SKM-1 (cell line): Measurements from ENCODE around the gene APOE.
"Not testable (repeated sequence)": the region's sequence is repeated elsewhere in the genome, so short reads cannot be mapped to it uniquely, and the experiment has no call there.

Experiments
- DNase-seq: peaks from one replicate; lab custom pipeline; 2025; ENCODE audit not compliant: unreplicated experiment; lab: John Stamatoyannopoulos, UW

The APOE gene

DNA sequence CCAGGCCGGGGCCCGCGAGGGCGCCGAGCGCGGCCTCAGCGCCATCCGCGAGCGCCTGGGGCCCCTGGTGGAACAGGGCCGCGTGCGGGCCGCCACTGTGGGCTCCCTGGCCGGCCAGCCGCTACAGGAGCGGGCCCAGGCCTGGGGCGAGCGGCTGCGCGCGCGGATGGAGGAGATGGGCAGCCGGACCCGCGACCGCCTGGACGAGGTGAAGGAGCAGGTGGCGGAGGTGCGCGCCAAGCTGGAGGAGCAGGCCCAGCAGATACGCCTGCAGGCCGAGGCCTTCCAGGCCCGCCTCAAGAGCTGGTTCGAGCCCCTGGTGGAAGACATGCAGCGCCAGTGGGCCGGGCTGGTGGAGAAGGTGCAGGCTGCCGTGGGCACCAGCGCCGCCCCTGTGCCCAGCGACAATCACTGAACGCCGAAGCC, 3.3 kb downstream of the APOE start:
- DNase-seq, result no peak

DNA sequence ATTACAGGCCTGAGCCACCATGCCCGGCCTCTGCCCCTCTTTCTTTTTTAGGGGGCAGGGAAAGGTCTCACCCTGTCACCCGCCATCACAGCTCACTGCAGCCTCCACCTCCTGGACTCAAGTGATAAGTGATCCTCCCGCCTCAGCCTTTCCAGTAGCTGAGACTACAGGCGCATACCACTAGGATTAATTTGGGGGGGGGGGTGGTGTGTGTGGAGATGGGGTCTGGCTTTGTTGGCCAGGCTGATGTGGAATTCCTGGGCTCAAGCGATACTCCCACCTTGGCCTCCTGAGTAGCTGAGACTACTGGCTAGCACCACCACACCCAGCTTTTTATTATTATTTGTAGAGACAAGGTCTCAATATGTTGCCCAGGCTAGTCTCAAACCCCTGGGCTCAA, 4.2 kb downstream of the APOE start:
- DNase-seq, result no peak

DNA sequence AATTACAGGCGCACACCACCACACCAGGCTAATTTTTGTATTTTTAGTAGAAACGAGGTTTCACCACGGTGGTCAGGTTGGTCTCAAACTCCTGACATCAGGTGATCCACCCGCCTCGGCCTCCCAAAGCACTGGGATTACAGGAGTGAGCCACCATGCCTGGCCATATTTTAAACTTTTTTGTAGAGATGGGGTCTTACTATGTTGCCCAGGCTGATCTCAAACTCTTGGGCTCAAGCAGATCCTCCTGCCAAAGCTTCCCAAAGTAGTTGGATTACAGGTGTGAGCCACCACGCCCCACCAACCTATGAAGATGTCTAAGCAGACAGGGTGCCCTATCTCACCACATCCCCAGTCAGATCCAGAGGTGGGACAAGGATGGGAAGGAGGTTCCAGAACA, 6.3 kb downstream of the APOE start:
- DNase-seq, result not testable (repeated sequence)

DNA sequence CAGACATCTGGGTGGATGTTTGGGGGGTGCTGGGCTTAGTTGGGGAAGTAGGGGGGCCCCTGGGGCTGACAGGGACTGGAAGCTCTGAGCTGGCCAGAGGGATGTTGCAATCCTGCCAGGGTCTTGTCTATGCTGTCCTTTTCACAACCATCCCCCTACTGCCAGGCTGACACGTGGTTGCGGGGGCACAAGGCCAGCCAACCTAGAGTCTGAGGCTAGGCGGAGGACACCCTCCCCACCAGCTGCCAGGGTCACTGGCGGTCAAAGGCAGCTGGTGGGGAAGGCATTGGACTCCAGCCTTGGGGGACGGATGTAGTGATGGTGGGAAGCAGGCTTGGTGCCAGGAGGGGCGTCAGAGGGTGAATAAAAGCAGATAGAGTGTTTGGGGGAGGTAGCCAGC, 7.3 kb downstream of the APOE start:
- no peak for DNase-seq

DNA sequence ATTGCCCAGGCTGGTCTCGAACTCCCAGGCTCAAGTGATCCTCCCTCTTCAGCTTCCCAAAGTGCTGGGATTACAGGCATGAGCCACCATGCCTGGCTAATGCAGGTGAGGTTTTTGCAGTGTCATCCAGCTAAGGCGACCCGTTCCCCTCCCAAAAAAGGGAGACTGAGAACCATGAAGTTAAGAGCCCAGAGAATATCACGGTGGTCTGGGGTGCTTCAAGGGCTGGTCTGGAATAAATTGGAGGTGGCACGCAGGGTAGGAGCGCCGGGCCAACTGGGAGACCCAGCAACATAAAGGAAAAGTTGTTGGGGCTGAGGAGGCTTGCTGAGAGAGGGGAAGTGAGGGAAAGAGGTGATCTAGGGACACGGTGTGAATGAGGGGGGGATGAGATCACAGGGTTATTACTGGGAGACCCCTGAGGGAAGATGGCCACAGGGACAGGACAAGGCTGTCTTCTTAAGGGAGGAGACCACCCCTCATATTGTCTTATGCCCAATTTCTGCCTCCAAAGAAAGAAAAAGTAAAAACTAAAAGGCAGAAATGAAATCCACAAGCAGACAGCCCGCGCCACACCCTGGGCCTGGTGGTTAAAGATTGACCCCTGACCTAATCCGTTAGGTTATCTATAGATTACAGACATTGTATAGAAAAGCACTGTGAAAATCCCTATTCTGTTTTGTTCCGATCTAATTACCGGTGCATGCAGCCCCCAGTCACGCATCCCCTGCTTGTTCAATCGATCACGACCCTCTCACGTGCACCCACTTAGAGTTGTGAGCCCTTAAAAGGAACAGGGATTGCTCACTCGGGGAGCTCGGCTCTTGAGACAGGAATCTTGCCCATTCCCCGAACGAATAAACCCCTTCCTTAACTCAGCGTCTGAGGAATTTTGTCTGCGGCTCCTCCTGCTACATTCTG, 8.2 kb downstream of the APOE start:
- DNase-seq, result not testable (repeated sequence)

DNA sequence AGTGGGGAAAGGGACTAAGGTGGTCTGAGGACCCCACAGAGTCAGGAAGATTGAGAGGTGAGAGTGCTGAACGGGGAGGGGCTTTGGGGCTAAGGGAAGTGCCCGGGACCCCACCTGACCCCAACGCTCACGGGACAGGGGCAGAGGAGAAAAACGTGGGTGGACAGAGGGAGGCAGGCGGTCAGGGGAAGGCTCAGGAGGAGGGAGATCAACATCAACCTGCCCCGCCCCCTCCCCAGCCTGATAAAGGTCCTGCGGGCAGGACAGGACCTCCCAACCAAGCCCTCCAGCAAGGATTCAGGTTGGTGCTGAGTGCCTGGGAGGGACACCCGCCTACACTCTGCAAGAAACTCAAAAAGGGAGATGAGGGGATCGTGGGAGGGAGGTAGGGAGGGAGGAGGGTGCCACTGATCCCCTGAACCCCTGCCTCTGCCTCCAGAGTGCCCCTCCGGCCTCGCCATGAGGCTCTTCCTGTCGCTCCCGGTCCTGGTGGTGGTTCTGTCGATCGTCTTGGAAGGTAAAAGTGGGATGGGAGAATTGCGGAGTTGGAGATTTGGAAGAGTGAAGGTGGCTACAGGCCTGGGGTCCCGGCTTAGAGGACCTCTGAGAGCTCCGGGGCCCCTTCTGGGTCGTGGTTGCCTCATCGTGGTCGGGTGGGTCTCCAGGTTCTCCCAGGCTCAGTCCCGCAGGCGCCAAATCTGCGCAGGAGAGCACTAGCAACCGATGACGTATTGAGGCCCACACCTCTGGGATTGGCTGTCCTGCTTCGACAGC, 9.0 kb downstream of the APOE start, which contains the start of gene APOC1:
Gene APOC1, plus strand, starts transcription at position 176 of the 774 bp plus-strand sequence. Its CDS starts 284 bp downstream, at position 460.
- DNase-seq, result not testable (repeated sequence)

DNA sequence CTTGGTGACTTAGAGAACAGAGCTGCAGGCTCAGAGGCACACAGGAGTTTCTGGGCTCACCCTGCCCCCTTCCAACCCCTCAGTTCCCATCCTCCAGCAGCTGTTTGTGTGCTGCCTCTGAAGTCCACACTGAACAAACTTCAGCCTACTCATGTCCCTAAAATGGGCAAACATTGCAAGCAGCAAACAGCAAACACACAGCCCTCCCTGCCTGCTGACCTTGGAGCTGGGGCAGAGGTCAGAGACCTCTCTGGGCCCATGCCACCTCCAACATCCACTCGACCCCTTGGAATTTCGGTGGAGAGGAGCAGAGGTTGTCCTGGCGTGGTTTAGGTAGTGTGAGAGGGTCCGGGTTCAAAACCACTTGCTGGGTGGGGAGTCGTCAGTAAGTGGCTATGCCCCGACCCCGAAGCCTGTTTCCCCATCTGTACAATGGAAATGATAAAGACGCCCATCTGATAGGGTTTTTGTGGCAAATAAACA, 18.7 kb downstream of the APOE start:
- DNase-seq, result no peak

DNA sequence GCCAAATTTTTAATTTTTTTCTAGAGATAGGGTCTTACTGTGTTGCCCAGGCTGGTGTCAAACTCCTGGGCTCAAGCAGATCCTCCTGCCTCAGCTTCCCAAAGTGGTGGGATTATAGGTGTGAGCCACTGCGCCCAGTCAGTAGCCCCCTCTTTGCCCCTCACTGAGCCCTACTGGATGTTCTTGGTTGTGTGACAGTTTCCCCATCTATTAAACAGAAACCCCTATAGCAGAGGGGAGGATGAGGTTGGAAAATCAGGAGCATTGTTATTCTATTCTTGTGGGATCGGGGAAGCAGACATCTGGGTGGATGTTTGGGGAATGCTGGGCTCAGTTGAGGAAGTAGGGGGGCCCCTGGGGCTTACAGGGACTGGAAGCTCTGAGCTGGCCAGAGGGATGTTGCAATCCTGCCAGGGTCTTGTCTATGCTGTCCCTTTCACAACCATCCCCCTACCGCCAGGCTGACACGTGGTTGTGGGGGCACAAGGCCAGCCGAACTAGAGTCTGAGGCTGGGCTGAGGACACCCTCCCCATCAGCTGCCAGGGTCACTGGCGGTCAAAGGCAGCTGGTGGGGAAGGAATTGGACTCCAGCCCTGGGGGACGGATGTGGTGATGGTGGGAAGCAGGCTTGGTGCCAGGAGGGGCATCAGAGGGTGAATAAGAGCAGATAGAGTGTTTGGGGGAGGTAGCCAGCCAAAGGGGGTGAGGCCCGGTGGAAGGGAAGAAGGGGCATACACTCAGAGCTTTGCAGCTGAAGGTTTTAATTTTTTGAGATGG, 19.7 kb downstream of the APOE start:
- DNase-seq, result no peak

DNA sequence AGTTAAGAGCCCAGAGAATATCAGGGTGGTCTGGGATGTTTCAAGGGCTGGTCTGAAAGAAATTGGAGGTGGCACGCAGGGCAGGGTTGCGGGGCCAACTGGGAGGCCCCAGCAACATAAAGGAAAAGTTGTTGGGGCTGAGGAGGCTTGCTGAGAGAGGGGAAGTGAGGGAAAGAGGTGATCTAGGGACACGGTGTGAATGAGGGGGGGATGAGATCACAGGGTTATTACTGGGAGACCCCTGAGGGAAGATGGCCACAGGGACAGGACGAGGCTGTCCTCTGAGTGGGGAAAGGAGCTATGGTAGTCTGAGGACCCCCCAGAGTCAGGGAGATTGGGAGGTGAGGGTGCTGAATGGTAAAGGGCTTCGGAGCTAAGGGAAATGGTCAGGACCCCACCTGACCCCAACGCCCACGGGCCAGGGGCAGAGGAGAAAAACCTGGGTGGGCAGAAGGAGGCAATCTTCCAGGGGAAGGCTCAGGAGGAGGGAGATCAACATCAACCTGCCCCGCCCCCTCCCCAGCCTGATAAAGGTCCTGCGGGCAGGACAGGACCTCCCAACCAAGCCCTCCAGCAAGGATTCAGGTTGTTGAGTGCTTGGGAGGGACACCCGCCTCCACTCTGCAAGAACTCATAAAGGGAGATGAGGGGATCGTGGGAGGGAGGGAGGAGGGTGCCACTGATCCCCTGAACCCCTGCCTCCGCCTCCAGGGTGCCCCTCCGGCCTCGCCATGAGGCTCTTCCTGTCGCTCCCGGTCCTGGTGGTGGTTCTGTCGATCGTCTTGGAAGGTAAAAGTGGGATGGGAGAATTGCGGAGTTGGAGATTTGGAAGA, 20.9 kb downstream of the APOE start:
- DNase-seq, result not testable (repeated sequence)

DNA sequence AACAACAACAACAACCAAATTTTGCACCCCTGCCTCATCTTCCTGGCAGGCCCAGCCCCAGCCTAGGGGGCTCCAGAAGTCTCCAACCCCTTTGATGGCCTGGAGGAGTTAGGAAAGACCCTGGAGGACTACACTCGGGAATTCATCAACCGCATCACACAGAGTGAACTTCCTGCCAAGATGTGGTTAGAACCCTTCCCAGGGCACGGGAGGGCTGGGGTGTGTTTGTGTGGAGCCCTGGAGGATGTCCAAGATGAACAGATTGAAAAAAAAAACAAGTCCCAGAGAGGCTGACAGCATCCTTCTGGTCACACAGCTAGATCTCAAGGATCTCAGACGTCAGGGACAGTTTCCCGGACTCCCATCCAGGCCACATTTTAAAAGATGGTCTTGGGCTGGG, 22.1 kb downstream of the APOE start:
- DNase-seq, result no peak

DNA sequence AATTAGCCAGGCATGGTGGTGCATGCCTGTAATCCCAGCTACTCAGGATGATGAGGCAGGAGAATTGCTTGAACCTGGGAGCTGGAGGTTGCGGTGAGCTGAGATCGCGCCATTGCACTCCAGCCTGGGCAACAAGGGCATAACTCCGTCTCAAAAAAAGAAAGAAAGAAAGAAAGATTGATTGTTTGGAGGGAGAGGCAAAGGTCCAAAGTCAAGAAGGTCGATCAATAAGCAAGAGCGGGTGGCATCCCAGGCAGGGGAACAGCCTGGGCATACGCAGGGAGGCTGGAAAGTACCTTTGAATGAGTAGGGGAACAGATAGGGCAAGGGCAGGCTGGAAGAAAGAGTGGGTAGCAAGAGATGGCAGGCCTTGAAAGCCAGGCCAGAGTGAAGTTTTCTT, 24.5 kb downstream of the APOE start:
- DNase-seq, result no peak

DNA sequence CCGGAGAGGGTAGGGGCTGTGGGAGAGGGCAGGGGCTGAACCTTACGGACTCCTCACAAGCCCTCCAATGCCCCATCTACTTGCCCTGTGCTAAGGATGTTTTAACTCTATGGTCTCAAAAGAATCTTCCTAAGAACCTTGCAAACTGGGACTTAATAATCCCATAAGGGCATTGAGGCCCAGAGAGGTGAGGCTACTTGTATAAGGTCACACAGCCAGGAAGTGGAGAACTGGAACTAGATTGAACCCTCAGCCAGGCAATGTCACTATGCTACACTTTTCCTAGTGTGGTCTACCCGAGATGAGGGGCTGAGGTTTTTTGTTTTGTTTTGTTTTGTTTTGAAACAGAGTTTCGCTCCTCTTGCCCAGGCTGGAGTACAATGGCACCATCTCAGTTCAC, 25.9 kb downstream of the APOE start:
- no peak for DNase-seq

DNA sequence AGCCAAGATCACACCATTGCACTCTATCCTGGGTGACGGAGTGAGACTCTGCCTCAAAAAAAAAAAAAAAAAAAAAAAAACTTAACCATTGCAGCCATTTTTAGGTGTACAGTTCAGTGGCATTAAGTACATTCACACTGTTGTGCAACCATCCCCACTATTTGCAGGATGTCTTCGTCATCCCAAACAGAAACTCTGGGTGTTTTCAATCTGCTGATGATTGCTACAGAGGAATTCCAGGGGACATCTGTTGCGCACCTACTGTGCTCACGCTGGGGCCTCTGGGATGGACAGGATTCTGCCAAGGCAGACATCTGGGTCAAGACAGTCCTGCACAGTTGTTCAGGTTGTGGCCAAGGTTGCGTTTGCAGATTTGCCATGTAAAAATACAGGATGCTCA, 34.1 kb downstream of the APOE start:
- no peak for DNase-seq

DNA sequence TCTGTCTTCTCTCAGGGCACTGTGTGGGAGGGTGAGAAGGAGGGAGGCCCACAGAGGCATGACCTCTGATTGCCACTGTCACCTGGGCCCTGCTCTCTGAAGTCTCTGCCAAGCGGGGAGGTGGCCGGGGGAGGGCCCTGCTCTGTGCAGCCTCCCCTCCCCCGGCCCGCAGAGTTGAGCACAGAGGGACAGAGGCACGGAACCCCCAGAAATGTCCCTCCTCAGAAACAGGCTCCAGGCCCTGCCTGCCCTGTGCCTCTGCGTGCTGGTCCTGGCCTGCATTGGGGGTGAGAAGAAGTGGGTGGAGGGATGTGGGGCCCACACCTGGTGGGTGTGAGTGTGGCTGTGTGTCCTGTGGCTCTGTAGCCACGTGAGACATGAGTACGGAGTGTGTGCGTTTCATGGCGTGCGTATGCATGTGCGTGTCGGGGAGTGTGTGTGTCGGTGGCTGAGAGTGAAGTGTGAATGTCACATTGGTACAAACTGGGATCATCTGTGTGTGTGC, 36.5 kb downstream of the APOE start, which contains the start of gene APOC4:
Gene APOC4, plus strand, starts transcription at position 171 of the 505 bp plus-strand sequence. Its CDS starts 41 bp downstream, at position 212.
- no peak for DNase-seq

DNA sequence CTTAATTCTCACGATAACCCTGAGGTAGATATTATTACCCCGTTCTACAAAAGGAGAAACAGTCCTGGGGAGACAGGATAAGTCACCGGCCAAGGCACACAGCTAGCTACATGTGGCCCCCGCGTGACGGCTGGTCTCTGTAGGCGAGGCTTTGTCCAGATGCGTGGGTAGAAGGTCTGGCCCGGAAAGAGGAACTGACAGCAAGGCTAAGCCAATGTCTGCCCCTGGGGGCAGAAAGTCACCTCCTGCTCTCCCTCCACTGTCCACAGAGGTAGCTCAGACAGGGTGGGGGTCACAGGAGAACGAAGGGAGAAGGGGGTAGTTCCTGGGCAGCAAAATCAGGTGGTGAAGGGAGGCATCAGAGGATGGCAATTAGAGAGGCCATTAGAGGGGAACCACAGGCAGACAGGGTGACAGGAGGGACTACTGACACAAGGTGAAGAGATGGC, 38.2 kb downstream of the APOE start:
- DNase-seq, result peak; percentile 30

DNA sequence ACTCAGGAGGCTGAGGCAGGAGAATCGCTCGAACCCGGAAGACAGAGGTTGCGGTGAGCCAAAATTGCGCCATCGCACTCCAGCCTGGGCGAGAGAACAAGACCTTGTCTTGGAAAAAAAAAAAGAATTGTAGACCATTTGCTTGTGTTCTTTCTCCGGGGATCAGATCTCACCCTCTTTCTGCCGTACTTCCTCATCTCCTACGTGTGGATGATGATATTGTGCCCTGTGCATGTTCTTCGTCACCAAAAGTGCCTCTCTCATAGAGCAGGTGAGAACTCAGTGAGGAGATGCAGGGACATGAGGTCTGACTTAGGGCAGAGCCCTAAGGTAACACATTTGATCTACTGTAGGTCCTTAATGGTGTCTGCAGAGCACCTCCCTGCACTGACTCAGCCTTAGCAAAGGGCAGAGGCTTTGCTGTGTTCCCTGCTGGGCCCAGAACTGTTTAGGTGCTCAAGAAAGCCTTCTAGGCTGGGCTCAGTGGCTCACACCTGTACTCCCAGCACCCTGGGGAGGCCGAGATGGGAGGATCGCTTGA, 41.5 kb downstream of the APOE start:
- DNase-seq, result no peak

DNA sequence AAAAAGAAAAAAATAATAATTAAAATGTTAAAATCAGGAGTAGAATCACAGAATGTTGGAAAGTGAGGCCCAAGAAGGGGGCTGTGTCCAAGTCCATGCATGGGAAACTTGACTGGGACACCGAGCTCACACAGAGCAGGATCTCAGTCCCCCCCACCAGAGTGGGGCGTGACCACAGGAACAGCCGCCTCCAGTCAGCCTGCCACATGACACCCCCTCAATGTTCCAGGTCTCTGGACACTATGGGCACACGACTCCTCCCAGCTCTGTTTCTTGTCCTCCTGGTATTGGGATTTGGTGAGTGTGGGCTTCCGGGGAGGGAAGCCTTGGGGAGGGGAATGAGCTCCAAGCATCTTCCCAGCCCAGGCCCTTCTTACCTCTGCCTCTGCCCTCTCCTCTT, 42.6 kb downstream of the APOE start:
- DNase-seq, result no peak

DNA sequence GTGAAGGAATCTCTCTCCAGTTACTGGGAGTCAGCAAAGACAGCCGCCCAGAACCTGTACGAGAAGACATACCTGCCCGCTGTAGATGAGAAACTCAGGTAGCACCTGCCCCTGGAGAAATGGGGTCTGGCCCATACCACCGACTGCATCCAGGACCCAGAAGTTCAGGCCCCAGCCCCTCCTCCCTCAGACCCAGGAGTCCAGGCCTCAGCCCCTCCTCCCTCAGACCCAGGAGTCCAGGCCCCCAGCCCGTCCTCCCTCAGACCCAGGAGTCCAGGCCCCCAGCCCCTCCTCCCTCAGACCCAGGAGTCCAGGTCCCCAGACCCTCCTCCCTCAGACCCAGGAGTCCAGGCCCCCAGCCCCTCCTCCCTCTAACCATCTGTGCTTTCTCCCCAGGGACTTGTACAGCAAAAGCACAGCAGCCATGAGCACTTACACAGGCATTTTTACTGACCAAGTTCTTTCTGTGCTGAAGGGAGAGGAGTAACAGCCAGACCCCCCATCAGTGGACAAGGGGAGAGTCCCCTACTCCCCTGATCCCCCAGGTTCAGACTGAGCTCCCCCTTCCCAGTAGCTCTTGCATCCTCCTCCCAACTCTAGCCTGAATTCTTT, 43.3 kb downstream of the APOE start:
- no peak for DNase-seq

DNA sequence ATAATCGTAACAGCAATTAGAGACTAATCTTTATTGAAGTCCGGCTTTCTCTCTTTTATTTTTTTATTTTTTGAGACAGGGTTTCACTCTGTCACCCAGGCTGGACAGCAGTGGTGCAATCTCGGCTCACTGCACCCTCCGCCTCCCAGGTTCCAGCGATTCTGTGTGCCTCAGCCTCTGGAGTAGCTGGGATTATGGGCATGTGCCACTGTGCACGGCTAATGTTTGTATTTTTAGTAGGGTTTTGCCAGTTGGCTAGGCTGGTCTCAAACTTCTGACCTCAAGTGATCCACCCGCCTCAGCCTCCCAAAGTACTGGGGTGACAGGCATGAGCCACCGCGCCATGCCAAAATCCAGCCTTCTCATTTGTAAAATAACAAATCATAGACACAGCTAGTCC, 44.0 kb downstream of the APOE start:
- no peak for DNase-seq
